SIG-M5 treated with dmso at 0.1 percent for 504 hours (cell line): ENCODE results near the gene FAM221B.

Experiments used
- DNase-seq: peaks from one replicate; lab custom pipeline; 2025; ENCODE audit not compliant: unreplicated experiment; lab: John Stamatoyannopoulos, UW

FAM221B gene

GRCh38 chr9:35847792-35848572, 19.4 kb upstream of the FAM221B start:
- DNase-seq = no peak

GRCh38 chr9:35845824-35846771, 17.6 kb upstream of the FAM221B start:
- no peak for DNase-seq

GRCh38 chr9:35844628-35845270, 16.2 kb upstream of the FAM221B start:
- DNase-seq = peak; percentile 94

- DNase-seq = no peak
Observed at GRCh38 chr9:35842795-35843194, 14.3 kb upstream of the FAM221B start.

DNA sequence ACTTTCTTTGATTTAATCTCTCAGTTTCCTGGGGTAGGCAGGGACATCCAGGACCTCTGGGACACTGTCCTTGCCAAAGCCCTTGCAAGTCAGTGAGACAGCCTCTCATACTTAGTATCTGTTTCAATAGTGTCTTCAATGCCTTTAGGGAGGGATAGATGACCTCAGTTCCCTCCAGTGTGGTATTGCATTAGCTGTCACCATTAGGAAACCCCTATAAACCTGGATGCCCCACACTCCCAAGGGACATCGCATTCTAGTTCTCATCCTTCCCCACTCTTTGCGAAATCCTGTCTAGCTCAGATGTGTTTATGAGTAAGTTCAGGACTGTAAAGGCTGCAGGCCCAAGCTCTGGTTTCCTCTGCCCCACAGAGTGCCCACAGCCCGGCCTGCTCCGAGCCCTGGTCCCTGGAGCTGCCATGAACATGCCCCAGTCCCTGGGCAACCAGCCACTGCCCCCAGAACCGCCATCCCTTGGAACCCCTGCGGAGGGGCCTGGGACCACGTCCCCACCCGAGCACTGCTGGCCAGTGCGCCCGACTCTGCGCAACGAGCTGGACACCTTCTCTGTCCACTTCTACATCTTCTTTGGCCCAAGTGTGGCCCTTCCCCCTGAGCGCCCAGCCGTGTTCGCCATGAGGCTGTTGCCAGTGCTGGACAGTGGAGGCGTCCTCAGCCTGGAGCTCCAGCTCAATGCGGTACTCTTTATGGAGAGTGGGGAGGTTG, 13.7 kb upstream of the FAM221B start:
- no peak for DNase-seq

- no peak for DNase-seq
Observed at GRCh38 chr9:35841645-35841900, 13.0 kb upstream of the FAM221B start.

GRCh38 chr9:35840881-35841644, 12.5 kb upstream of the FAM221B start:
- no peak for DNase-seq

- DNase-seq = no peak
Observed at GRCh38 chr9:35839926-35840325, 11.4 kb upstream of the FAM221B start.

- no peak for DNase-seq
Observed at GRCh38 chr9:35836595-35836994, 8.1 kb upstream of the FAM221B start.

DNA sequence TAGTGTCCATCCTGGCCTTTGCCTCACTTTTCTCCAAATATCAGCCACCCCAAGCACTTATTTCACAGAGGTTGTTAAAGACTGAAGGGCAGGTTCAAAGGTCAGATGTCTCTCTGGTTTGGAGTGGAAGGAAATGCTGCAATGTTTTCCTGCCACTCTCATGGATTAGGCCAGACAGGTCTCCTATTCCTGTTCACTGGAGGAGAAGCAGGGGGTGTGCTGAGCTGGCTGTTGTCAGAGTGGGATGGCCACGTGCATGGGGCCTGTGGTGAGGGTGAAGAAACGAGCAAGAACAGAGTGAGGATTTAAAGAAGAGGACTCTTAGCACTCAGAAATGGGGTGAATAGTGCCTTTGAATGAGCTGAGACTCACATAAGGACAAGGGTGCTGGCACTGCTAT, 7.2 kb upstream of the FAM221B start:
- DNase-seq = no peak

- no peak for DNase-seq
Observed at GRCh38 chr9:35835216-35835632, 6.7 kb upstream of the FAM221B start.

GRCh38 chr9:35834260-35835215, 6.0 kb upstream of the FAM221B start:
- DNase-seq = no peak

- DNase-seq = no peak
Observed at GRCh38 chr9:35832814-35833213, 4.3 kb upstream of the FAM221B start.

DNA sequence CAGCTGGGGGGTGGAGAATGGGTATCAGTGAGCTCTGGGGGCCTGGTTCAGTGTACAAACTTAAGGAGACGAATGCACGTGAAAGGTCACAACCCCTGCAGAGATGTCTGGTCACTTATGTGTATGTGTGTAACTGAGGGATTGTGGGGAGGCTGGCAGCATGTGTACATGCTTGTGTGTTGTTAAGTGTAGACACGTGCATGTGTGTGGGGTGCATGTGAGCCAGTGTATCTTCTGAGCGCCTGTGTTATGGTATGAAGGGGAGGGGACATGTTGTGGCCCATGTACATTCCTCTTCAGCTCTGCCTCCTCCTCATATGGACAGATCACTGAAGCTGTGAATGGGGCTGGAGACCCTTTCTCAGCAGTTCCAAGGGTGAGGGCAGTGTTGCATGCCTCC, 2.5 kb upstream of the FAM221B start:
- no peak for DNase-seq

GRCh38 chr9:35829764-35830096, 1.2 kb upstream of the FAM221B start:
- DNase-seq = no peak

DNA sequence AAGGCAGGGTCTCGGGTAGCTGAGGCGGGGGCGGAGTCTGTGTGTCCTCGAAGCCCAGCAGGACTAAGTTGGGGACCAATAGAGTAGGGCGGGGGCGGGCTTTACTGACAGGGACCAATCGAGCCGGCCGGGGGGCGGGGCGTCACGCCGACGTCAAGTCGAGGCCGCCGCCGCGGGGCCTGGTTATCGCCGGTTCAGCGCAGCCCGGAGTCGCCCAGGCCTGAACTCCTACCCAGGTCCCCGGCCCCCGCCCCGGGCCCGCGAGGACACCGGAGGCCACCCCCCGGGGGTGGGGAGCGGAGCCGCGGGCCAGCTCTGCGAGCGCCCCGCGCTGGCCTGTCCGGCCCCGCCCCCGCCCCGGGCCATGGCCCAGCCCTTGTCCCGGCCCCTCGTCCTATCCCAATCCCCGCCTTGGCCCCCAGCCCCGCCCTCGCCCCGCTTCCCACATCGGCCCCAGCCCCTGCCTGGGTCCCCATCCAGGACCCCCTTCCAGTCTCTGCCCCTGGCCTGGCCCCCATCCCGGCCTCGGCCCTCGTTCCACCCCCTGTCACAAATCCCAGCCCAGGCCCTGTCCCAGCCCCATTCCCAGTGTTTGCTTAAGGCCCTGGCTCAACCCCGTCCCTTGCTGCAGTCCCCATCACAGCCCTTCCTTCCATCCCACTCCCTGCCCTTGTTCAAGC, 692 bp upstream of the FAM221B start, which contains the start of gene TMEM8B:
Gene TMEM8B (plus strand): TSS at position 145 of the 680 bp plus-strand sequence. CDS start 220 bp downstream, at position 365.
- peak; percentile 87 for DNase-seq

DNA sequence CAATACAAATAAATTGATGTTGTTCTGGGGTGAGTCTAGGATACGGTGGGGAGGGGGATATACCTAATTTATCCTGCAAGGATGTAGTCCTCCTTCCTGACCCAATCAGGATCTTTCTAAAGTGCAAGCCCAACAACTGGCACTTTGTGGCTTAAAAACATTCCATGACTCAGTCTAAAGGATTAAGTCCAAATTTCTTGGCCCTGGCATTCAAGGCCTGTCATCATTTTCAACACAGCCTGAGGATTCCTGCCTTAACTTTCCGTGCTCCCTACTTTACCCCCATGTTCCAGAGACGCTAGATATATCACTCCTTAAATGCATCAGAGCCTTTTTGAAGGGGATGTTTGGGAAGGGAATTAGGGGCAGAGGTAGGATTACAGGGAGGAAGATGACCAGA, 1.0 kb downstream of the FAM221B start:
- no peak for DNase-seq

- DNase-seq = peak; percentile 71
Observed at GRCh38 chr9:35826071-35826701, 2.3 kb downstream of the FAM221B start.
